WTC11 (cell line): ENCODE measurements around the gene TMEM202. TPM values are rescaled to one million over a fixed set of nuclear protein-coding genes. Genes with fewer than 3 reads are reported as not detected.

Source experiments
- ATAC-seq: fragments of 200-7000 bp; cut with Tn5 transposase; 2 replicates; pipeline ENCODE4 v1.10.0; 2021; ENCODE audit warnings: mild to moderate bottlenecking, moderate library complexity
- CTCF ChIA-PET: fragments of 300-600 bp; sonication (Branson Sonifier 250); formaldehyde crosslinking; loops from one replicate; lab custom pipeline; 2021; ENCODE audit warnings: antibody characterized with exemption; lab: Charles Lee
- POLR2A ChIA-PET: fragments of 350-600 bp; sonication (Branson Sonifier 250); formaldehyde crosslinking; loops from one replicate; lab custom pipeline; 2021; ENCODE audit warnings: antibody characterized with exemption; lab: Charles Lee
- DNase-seq: peaks from one replicate; pipeline ENCODE4 v3.0.0; 2021; ENCODE audit warnings: low spot score
- H3K27ac Mint-ChIP-seq: 2 replicates; pipeline ENCODE4 v1.8.0; 2021; ENCODE audit warnings: mixed read lengths
- H3K27me3 Mint-ChIP-seq: 2 replicates; pipeline ENCODE4 v1.8.0; 2021; ENCODE audit warnings: low read depth, mild to moderate bottlenecking, moderate library complexity, mixed read lengths
- H3K36me3 Mint-ChIP-seq: 2 replicates; pipeline ENCODE4 v1.8.0; 2021; ENCODE audit warnings: mixed read lengths
- H3K4me1 Mint-ChIP-seq: 2 replicates; pipeline ENCODE4 v1.8.0; 2022; ENCODE audit warnings: mixed read lengths
- H3K4me3 Mint-ChIP-seq: 2 replicates; pipeline ENCODE4 v1.8.0; 2021; ENCODE audit warnings: mild to moderate bottlenecking, moderate library complexity, mixed read lengths
- H3K9me3 Mint-ChIP-seq: 2 replicates; pipeline ENCODE4 v1.8.0; 2021; ENCODE audit warnings: mixed read lengths
- ATF1 ChIP-seq: sonication (generic); formaldehyde crosslinking; IDR thresholded peaks from 2 replicates; pipeline ENCODE4 v1.8.1; 2023; ENCODE audit warnings: mild to moderate bottlenecking, moderate library complexity, missing genetic modification reagents
- ELF4 ChIP-seq: sonication (generic); formaldehyde crosslinking; IDR thresholded peaks from 2 replicates; pipeline ENCODE4 v1.8.1; 2022; ENCODE audit warnings: low read depth, mild to moderate bottlenecking, moderate library complexity, missing genetic modification reagents
- ETV6 ChIP-seq: sonication (generic); formaldehyde crosslinking; IDR thresholded peaks from 2 replicates; pipeline ENCODE4 v1.8.1; 2022; ENCODE audit warnings: mild to moderate bottlenecking, missing genetic modification reagents
- FOXP1 ChIP-seq: sonication (generic); formaldehyde crosslinking; IDR thresholded peaks from 2 replicates; pipeline ENCODE4 v1.8.0; 2022; ENCODE audit warnings: missing genetic modification reagents, mild to moderate bottlenecking, moderate library complexity, borderline replicate concordance
- KAT7 ChIP-seq: sonication (generic); formaldehyde crosslinking; IDR thresholded peaks from 2 replicates; pipeline ENCODE4 v1.8.1; 2023; ENCODE audit warnings: missing genetic modification reagents, mild to moderate bottlenecking, borderline replicate concordance
- NFYB ChIP-seq: sonication (generic); formaldehyde crosslinking; conservative IDR thresholded peaks from 2 replicates; pipeline ENCODE4 v1.8.0; 2022; ENCODE audit warnings: low read depth, missing genetic modification reagents
- SMAD3 ChIP-seq: sonication (generic); formaldehyde crosslinking; IDR thresholded peaks from 2 replicates; pipeline ENCODE4 v1.8.0; 2022; ENCODE audit warnings: missing genetic modification reagents, mild to moderate bottlenecking, borderline replicate concordance
- SMAD4 ChIP-seq: sonication (generic); formaldehyde crosslinking; IDR thresholded peaks from 2 replicates; pipeline ENCODE4 v1.8.0; 2022; ENCODE audit warnings: mild to moderate bottlenecking, missing genetic modification reagents
- SOX15 ChIP-seq: fragments of 250-450 bp; sonication (Bioruptor Pico); IDR thresholded peaks from 2 replicates; pipeline ENCODE4 v1.9.0; 2021; ENCODE audit warnings: mild to moderate bottlenecking
- TCF7 ChIP-seq: sonication (generic); formaldehyde crosslinking; IDR thresholded peaks from 2 replicates; pipeline ENCODE4 v1.8.0; 2022; ENCODE audit warnings: mild to moderate bottlenecking, low read depth, missing genetic modification reagents, moderate library complexity
- TEAD1 ChIP-seq: sonication (generic); formaldehyde crosslinking; IDR thresholded peaks from 2 replicates; pipeline ENCODE4 v1.8.0; 2022; ENCODE audit warnings: mild to moderate bottlenecking, missing genetic modification reagents
- TEAD4 ChIP-seq: sonication (generic); formaldehyde crosslinking; IDR thresholded peaks from 2 replicates; pipeline ENCODE4 v1.8.0; 2022; ENCODE audit warnings: mild to moderate bottlenecking, missing genetic modification reagents
- ZNF121 ChIP-seq: sonication (generic); formaldehyde crosslinking; IDR thresholded peaks from 2 replicates; pipeline ENCODE4 v1.8.0; 2023; ENCODE audit warnings: missing genetic modification reagents
- ZNF138 ChIP-seq: sonication (generic); formaldehyde crosslinking; conservative IDR thresholded peaks from 2 replicates; pipeline ENCODE4 v1.8.1; 2022; ENCODE audit warnings: mild to moderate bottlenecking, moderate library complexity, missing genetic modification reagents
- ZNF219 ChIP-seq: sonication (generic); formaldehyde crosslinking; IDR thresholded peaks from 2 replicates; pipeline ENCODE4 v1.8.0; 2023; ENCODE audit warnings: missing genetic modification reagents, mild to moderate bottlenecking, borderline replicate concordance
- ZNF263 ChIP-seq: sonication (generic); formaldehyde crosslinking; IDR thresholded peaks from 2 replicates; pipeline ENCODE4 v1.8.1; 2022; ENCODE audit warnings: low read depth, mild to moderate bottlenecking, moderate library complexity, missing genetic modification reagents
- total RNA-seq: library from RNA; stranded (reverse); gene quantifications from 3 replicates; pipeline ENCODE4 v1.2.3, GENCODE V29; 2021
- TF ChIP-seq, protein P1 (sequence below): sonication (generic); formaldehyde crosslinking; IDR thresholded peaks from 2 replicates; pipeline ENCODE4 v1.8.0; 2022; ENCODE audit warnings: mild to moderate bottlenecking, missing genetic modification reagents
- TF ChIP-seq, protein P2 (sequence below): fragments of 250-450 bp; sonication (Bioruptor Pico); IDR thresholded peaks from 2 replicates; pipeline ENCODE4 v2.1.2; 2022; ENCODE audit warnings: mild to moderate bottlenecking, moderate library complexity
- TF ChIP-seq, protein P3 (sequence below): sonication (generic); formaldehyde crosslinking; conservative IDR thresholded peaks from 2 replicates; pipeline ENCODE4 v1.8.1; 2023; ENCODE audit warnings: mild to moderate bottlenecking, low read depth, missing genetic modification reagents, moderate library complexity
- TF ChIP-seq, protein P4 (sequence below): sonication (generic); formaldehyde crosslinking; conservative IDR thresholded peaks from 2 replicates; pipeline ENCODE4 v1.8.1; 2022; ENCODE audit warnings: mild to moderate bottlenecking, missing genetic modification reagents
- TF ChIP-seq, protein P5 (sequence below): fragments of 250-450 bp; sonication (Bioruptor Pico); IDR thresholded peaks from 2 replicates; pipeline ENCODE4 v1.9.0; 2021; ENCODE audit warnings: mild to moderate bottlenecking
- TF ChIP-seq, protein P6 (sequence below): sonication (generic); formaldehyde crosslinking; IDR thresholded peaks from 2 replicates; pipeline ENCODE4 v1.8.1; 2023; ENCODE audit warnings: mild to moderate bottlenecking, missing genetic modification reagents, borderline replicate concordance
- TF ChIP-seq, protein P7 (sequence below): sonication (generic); formaldehyde crosslinking; IDR thresholded peaks from 2 replicates; pipeline ENCODE4 v1.8.1; 2022; ENCODE audit warnings: missing genetic modification reagents, borderline replicate concordance

TMEM202 gene
- total RNA-seq, 1 experiment from 2014 or later: not detected

DNA sequence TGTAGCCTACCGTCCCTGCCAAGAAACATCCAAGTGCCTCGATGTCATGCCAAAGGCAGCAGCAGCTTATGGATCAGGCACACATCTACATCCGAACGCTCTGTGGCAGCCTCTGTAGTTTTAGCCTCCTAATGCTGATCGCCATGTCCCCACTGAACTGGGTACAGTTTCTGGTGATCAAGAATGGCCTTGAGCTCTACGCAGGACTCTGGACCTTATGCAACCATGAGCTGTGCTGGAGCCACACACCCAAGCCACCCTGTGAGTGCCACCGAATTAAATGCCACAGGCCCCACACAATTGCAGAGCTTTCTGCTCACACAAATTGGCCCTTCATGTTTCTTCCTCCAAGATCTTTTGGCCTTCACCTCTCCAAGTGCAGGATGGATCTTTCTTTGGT lies 543 bp downstream of the TMEM202 start (continued):
- TF ChIP-seq, protein P1, sequence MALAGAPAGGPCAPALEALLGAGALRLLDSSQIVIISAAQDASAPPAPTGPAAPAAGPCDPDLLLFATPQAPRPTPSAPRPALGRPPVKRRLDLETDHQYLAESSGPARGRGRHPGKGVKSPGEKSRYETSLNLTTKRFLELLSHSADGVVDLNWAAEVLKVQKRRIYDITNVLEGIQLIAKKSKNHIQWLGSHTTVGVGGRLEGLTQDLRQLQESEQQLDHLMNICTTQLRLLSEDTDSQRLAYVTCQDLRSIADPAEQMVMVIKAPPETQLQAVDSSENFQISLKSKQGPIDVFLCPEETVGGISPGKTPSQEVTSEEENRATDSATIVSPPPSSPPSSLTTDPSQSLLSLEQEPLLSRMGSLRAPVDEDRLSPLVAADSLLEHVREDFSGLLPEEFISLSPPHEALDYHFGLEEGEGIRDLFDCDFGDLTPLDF (CRISPR knock-in tag): no peak
- TF ChIP-seq, all 79 proteins: peak for 0

DNA sequence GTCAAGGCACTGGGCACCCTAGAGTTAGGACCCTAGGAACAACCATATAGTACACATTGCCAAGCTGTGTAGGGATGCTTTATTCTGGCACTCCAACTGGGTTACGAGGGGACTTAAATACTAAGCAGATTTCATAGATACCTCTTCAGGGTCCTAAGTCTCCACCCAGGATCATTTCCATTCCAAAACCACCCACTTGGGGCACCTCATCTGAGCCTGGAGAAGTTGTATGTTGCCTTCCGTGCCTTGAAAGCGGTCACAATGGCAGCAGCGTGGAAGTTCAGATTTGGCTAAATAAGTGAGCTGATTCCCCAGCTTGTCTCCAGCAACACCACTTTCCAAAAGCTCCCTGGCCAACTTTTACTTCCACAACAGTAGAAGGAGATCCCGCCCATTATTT lies 4.6 kb downstream of the TMEM202 start:
- ATAC-seq (no peak), DNase-seq (no peak)
- no peak overlapping the region for H3K27ac Mint-ChIP-seq
- ChIA-PET CTCF (no interaction called here), POLR2A (no interaction called here)
- H3K4me1 Mint-ChIP-seq: no peaks in the 10 kb centered on the region
- TF ChIP-seq FOXP1: no peak
- TF ChIP-seq, protein P2, sequence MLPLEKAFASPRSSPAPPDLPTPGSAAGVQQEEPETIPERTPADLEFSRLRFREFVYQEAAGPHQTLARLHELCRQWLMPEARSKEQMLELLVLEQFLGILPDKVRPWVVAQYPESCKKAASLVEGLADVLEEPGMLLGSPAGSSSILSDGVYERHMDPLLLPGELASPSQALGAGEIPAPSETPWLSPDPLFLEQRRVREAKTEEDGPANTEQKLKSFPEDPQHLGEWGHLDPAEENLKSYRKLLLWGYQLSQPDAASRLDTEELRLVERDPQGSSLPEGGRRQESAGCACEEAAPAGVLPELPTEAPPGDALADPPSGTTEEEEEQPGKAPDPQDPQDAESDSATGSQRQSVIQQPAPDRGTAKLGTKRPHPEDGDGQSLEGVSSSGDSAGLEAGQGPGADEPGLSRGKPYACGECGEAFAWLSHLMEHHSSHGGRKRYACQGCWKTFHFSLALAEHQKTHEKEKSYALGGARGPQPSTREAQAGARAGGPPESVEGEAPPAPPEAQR (CRISPR knock-in tag): no peak
- no peak for TF ChIP-seq SMAD4 (CRISPR knock-in tag)
- no peak for TF ChIP-seq ELF4 (CRISPR knock-in tag)
- TF ChIP-seq, protein P3, sequence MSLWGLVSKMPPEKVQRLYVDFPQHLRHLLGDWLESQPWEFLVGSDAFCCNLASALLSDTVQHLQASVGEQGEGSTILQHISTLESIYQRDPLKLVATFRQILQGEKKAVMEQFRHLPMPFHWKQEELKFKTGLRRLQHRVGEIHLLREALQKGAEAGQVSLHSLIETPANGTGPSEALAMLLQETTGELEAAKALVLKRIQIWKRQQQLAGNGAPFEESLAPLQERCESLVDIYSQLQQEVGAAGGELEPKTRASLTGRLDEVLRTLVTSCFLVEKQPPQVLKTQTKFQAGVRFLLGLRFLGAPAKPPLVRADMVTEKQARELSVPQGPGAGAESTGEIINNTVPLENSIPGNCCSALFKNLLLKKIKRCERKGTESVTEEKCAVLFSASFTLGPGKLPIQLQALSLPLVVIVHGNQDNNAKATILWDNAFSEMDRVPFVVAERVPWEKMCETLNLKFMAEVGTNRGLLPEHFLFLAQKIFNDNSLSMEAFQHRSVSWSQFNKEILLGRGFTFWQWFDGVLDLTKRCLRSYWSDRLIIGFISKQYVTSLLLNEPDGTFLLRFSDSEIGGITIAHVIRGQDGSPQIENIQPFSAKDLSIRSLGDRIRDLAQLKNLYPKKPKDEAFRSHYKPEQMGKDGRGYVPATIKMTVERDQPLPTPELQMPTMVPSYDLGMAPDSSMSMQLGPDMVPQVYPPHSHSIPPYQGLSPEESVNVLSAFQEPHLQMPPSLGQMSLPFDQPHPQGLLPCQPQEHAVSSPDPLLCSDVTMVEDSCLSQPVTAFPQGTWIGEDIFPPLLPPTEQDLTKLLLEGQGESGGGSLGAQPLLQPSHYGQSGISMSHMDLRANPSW: no peak
- TF ChIP-seq, protein P4, sequence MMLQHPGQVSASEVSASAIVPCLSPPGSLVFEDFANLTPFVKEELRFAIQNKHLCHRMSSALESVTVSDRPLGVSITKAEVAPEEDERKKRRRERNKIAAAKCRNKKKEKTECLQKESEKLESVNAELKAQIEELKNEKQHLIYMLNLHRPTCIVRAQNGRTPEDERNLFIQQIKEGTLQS (CRISPR knock-in tag): no peak
- no peak for TF ChIP-seq ZNF121 (CRISPR knock-in tag)
- TF ChIP-seq, protein P5, sequence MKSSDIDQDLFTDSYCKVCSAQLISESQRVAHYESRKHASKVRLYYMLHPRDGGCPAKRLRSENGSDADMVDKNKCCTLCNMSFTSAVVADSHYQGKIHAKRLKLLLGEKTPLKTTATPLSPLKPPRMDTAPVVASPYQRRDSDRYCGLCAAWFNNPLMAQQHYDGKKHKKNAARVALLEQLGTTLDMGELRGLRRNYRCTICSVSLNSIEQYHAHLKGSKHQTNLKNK (CRISPR knock-in tag): no peak
- no peak for TF ChIP-seq ATF1 (CRISPR knock-in tag)
- TF ChIP-seq ZNF219 (CRISPR knock-in tag): no peak
- TF ChIP-seq SOX15 (CRISPR knock-in tag): no peak
- TF ChIP-seq SMAD3 (CRISPR knock-in tag): no peak
- TF ChIP-seq ZNF263 (CRISPR knock-in tag): no peak
- H3K4me3 Mint-ChIP-seq: no peak overlapping the region
- H3K36me3 Mint-ChIP-seq: no peaks in the 10 kb centered on the region
- no peaks in the 10 kb centered on the region for H3K9me3 Mint-ChIP-seq
- H3K27me3 Mint-ChIP-seq: peaks cover 51% of the 10 kb centered on the region

DNA sequence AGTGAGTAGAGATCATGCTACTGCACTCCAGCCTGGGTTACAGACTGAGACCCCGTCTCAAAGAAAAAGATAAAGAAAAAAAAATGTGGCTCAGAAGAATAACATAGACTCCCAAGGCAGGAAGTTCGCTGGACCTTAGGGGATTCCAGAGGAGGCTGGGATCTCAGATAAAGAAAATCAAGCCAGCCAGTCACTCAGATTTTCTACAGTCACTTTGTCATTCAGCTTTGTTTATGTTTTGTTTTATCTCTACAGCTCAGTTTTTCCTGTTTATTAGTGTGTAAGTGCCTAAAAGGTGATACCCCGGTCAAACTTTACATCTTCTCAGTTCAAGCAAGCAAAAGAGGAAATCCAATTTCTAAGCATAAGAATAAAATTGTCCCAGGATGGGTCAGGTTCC lies 6.3 kb downstream of the TMEM202 start:
- no peaks in the 10 kb centered on the region for H3K9me3 Mint-ChIP-seq
- no peak overlapping the region for H3K4me3 Mint-ChIP-seq
- POLR2A ChIA-PET: no interaction called here
- CTCF ChIA-PET: interaction anchor here (1.4 kb wide), 1 partner anchor 22 kb away, joined by 3 read pairs; no protein-coding TSS in a partner anchor
- ATAC-seq (no peak), DNase-seq (no peak)
- H3K4me1 Mint-ChIP-seq: no peaks in the 10 kb centered on the region
- H3K27me3 Mint-ChIP-seq: peaks cover 57% of the 10 kb centered on the region
- H3K36me3 Mint-ChIP-seq: no peaks in the 10 kb centered on the region
- H3K27ac Mint-ChIP-seq: no peak overlapping the region
- no peak for TF ChIP-seq TEAD1 (CRISPR knock-in tag)
- TF ChIP-seq, protein P6, sequence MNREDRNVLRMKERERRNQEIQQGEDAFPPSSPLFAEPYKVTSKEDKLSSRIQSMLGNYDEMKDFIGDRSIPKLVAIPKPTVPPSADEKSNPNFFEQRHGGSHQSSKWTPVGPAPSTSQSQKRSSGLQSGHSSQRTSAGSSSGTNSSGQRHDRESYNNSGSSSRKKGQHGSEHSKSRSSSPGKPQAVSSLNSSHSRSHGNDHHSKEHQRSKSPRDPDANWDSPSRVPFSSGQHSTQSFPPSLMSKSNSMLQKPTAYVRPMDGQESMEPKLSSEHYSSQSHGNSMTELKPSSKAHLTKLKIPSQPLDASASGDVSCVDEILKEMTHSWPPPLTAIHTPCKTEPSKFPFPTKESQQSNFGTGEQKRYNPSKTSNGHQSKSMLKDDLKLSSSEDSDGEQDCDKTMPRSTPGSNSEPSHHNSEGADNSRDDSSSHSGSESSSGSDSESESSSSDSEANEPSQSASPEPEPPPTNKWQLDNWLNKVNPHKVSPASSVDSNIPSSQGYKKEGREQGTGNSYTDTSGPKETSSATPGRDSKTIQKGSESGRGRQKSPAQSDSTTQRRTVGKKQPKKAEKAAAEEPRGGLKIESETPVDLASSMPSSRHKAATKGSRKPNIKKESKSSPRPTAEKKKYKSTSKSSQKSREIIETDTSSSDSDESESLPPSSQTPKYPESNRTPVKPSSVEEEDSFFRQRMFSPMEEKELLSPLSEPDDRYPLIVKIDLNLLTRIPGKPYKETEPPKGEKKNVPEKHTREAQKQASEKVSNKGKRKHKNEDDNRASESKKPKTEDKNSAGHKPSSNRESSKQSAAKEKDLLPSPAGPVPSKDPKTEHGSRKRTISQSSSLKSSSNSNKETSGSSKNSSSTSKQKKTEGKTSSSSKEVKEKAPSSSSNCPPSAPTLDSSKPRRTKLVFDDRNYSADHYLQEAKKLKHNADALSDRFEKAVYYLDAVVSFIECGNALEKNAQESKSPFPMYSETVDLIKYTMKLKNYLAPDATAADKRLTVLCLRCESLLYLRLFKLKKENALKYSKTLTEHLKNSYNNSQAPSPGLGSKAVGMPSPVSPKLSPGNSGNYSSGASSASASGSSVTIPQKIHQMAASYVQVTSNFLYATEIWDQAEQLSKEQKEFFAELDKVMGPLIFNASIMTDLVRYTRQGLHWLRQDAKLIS (CRISPR knock-in tag): no peak
- TF ChIP-seq ZNF138 (CRISPR knock-in tag): no peak
- TF ChIP-seq ETV6: no peak
- TF ChIP-seq KAT7 (CRISPR knock-in tag): no peak
- TF ChIP-seq, protein P7, sequence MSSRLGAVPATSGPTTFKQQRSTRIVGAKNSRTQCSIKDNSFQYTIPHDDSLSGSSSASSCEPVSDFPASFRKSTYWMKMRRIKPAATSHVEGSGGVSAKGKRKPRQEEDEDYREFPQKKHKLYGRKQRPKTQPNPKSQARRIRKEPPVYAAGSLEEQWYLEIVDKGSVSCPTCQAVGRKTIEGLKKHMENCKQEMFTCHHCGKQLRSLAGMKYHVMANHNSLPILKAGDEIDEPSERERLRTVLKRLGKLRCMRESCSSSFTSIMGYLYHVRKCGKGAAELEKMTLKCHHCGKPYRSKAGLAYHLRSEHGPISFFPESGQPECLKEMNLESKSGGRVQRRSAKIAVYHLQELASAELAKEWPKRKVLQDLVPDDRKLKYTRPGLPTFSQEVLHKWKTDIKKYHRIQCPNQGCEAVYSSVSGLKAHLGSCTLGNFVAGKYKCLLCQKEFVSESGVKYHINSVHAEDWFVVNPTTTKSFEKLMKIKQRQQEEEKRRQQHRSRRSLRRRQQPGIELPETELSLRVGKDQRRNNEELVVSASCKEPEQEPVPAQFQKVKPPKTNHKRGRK (CRISPR knock-in tag): no peak
- no peak for TF ChIP-seq SMAD4 (CRISPR knock-in tag)
- TF ChIP-seq TEAD4: no peak
- no peak for TF ChIP-seq NFYB (CRISPR knock-in tag)
- TF ChIP-seq TCF7 (CRISPR knock-in tag): no peak
